ENCODE results near the gene FOXN1.

Gene FOXN1

GRCh38 chr17:28485049-28485448 lies 21.1 kb upstream of the FOXN1 start:
- no peak for DNase-seq (ENCODE audit: low spot score)
- no peak for TF ChIP-seq CTCF (IDR thresholded peaks at IDR 0.05; ENCODE audit: borderline replicate concordance, control extremely low read depth, extremely low read depth, insufficient read depth, missing control alignments)
- in situ Hi-C loops (cut with MboI; ENCODE audit: low sequenced_read_pairs, unreplicated experiment), result no loop called here

GRCh38 chr17:28487881-28488532 lies 18.1 kb upstream of the FOXN1 start:
- in situ Hi-C loops (cut with MboI; ENCODE audit: low sequenced_read_pairs, unreplicated experiment), result no loop called here
- no peak for TF ChIP-seq CTCF (IDR thresholded peaks at IDR 0.05; ENCODE audit: borderline replicate concordance, control extremely low read depth, extremely low read depth, insufficient read depth, missing control alignments)
- no peak for DNase-seq (ENCODE audit: low spot score)

- no peak for DNase-seq (ENCODE audit: low spot score)
- no peak for TF ChIP-seq CTCF (IDR thresholded peaks at IDR 0.05; ENCODE audit: borderline replicate concordance, control extremely low read depth, extremely low read depth, insufficient read depth, missing control alignments)
- in situ Hi-C loops (cut with MboI; ENCODE audit: low sequenced_read_pairs, unreplicated experiment), result no loop called here
Measured at GRCh38 chr17:28488533-28489276, 17.4 kb upstream of the FOXN1 start.

GRCh38 chr17:28491286-28491685 lies 14.9 kb upstream of the FOXN1 start:
- no peak for DNase-seq (ENCODE audit: low spot score)
- no peak for TF ChIP-seq CTCF (IDR thresholded peaks at IDR 0.05; ENCODE audit: borderline replicate concordance, control extremely low read depth, extremely low read depth, insufficient read depth, missing control alignments)
- in situ Hi-C loops (cut with MboI; ENCODE audit: low sequenced_read_pairs, unreplicated experiment), result loop anchor here (10.0 kb wide), 1 partner anchor 54 kb away; no protein-coding TSS in a partner anchor

- in situ Hi-C loops (cut with MboI; ENCODE audit: low sequenced_read_pairs, unreplicated experiment), result loop anchor here (10.0 kb wide), 1 partner anchor 53 kb away; no protein-coding TSS in a partner anchor
- DNase-seq (ENCODE audit: low spot score), result no peak
- no peak for TF ChIP-seq CTCF (IDR thresholded peaks at IDR 0.05; ENCODE audit: borderline replicate concordance, control extremely low read depth, extremely low read depth, insufficient read depth, missing control alignments)
Measured at GRCh38 chr17:28491860-28492259, 14.3 kb upstream of the FOXN1 start.

- in situ Hi-C loops (cut with MboI; ENCODE audit: low sequenced_read_pairs, unreplicated experiment), result loop anchor here (10.0 kb wide), 1 partner anchor 52 kb away; no protein-coding TSS in a partner anchor
- no peak for TF ChIP-seq CTCF (IDR thresholded peaks at IDR 0.05; ENCODE audit: borderline replicate concordance, control extremely low read depth, extremely low read depth, insufficient read depth, missing control alignments)
- DNase-seq (ENCODE audit: low spot score), result no peak
Measured at GRCh38 chr17:28492352-28493310, 13.5 kb upstream of the FOXN1 start.
